Peyer's patch (tissue), 4 donors: ENCODE results near the gene GRAPL. TPM values are rescaled to one million over a fixed set of nuclear protein-coding genes. Genes with fewer than 3 reads are reported as not detected.
A peak's percentile ranks its signal among the peaks of the same experiment; 100 is the strongest.
"Not testable (repeated sequence)": the region's sequence is repeated elsewhere in the genome, so short reads cannot be mapped to it uniquely, and the experiment has no call there.

Experiments
- DNase-seq, 3 donors: peaks; one replicate each; pipeline ENCODE4 v3.0.0-alpha.2; 2017 to 2019
- H3K27ac ChIP-seq, 4 donors: fragments of 200-600 bp; sonication (generic); one replicate each; pipeline ENCODE4 v1.5.1; 2016 to 2019
- H3K27me3 ChIP-seq, 2 donors: fragments of 200-600 bp; sonication (generic); one replicate each; pipeline ENCODE4 v1.5.1; 2019
- H3K36me3 ChIP-seq, 3 donors: fragments of 200-600 bp; sonication (generic); one replicate each; pipeline ENCODE4 v1.5.1; 2016 to 2019
- H3K4me1 ChIP-seq, 4 donors: fragments of 200-600 bp; sonication (generic); one replicate each; pipeline ENCODE4 v1.5.1; 2016 to 2019
- H3K4me3 ChIP-seq, 4 donors: fragments of 200-600 bp; sonication (generic); 1 replicate in 3 of 4; 2 replicates in 1 of 4; pipeline ENCODE4 v1.5.1; 2016 to 2019; ENCODE audit warnings: mild to moderate bottlenecking in 1 of 4
- H3K9me3 ChIP-seq, 4 donors: fragments of 200-600 bp; sonication (generic); one replicate each; pipeline ENCODE4 v1.5.1; 2016 to 2019; ENCODE audit warnings: mild to moderate bottlenecking in 1 of 4
- POLR2A ChIP-seq, 2 donors: fragments of 450-650 bp; IDR thresholded peaks; one replicate each; pipeline ENCODE4 v1.5.1; 2017; ENCODE audit warnings: antibody characterized with exemption in 2 of 2, mild to moderate bottlenecking in 2 of 2, moderate library complexity in 2 of 2
- total RNA-seq, 4 donors: library from RNA; depleted of rRNA; stranded (reverse); fragments of >200 nt; gene quantifications; one replicate each; pipeline ENCODE4 v1.1.0, GENCODE V29; 2016
- TF ChIP-seq, protein P1 (sequence below), 6 experiments: fragments of 450-650 bp in 4 of 6; fragments of 200-600 bp in 2 of 6; sonication (generic) in 1 of 6; IDR thresholded peaks; one replicate each; pipeline ENCODE4 v1.5.1; 2017 to 2019; ENCODE audit warnings: antibody characterized with exemption in 6 of 6, mild to moderate bottlenecking in 3 of 6, moderate library complexity in 1 of 6

GRAPL gene
- total RNA-seq, 4 donors from 2014 or later, result 3.7 to 17.3 (median 9.2) TPM

DNA sequence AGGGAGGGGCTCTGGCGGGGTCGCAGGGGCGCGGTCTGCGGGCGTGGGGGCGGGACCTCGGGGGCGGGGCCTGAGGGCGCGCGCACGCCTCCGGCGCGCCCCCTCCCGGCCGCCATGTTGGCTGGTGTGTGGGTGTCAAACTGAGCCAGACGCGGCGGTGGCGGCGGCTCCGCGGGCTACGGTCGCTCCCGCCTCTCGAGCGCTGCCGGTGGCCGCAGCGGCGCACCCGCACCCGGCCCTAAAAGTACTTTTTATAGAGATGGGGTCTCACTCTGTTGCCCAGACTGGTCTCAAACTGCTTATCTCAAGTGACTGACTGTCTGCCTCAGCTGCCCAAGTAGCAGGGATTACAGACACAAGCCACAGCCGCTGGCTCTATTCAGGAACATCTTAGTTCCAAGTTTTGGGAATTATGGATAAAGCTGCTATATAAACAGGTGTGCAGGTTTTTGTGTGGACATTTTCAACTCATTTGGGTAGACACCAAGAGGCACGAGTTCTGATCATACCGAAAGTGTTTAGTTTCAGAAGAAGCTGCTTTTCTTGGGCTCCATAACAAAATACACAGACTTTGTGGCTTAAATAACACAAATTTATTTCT, 16.2 kb upstream of the GRAPL start:
- H3K27me3 ChIP-seq, H3K36me3 ChIP-seq, H3K4me1 ChIP-seq, H3K9me3 ChIP-seq: not testable (repeated sequence)
- H3K4me3 ChIP-seq, result peak overlapping the region; percentile 33 to 62 (median 43)
- peak overlapping the region; percentile 65 to 90 (median 76) for H3K27ac ChIP-seq
- peak; percentile 67 to 82 (median 80) for DNase-seq
- peak; percentile 63 to 91 for TF ChIP-seq POLR2A (IDR thresholded peaks at IDR 0.05)
- TF ChIP-seq, protein P1, sequence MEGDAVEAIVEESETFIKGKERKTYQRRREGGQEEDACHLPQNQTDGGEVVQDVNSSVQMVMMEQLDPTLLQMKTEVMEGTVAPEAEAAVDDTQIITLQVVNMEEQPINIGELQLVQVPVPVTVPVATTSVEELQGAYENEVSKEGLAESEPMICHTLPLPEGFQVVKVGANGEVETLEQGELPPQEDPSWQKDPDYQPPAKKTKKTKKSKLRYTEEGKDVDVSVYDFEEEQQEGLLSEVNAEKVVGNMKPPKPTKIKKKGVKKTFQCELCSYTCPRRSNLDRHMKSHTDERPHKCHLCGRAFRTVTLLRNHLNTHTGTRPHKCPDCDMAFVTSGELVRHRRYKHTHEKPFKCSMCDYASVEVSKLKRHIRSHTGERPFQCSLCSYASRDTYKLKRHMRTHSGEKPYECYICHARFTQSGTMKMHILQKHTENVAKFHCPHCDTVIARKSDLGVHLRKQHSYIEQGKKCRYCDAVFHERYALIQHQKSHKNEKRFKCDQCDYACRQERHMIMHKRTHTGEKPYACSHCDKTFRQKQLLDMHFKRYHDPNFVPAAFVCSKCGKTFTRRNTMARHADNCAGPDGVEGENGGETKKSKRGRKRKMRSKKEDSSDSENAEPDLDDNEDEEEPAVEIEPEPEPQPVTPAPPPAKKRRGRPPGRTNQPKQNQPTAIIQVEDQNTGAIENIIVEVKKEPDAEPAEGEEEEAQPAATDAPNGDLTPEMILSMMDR (IDR thresholded peaks at IDR 0.05), result peak; percentile 19 to 61 (median 33)

DNA sequence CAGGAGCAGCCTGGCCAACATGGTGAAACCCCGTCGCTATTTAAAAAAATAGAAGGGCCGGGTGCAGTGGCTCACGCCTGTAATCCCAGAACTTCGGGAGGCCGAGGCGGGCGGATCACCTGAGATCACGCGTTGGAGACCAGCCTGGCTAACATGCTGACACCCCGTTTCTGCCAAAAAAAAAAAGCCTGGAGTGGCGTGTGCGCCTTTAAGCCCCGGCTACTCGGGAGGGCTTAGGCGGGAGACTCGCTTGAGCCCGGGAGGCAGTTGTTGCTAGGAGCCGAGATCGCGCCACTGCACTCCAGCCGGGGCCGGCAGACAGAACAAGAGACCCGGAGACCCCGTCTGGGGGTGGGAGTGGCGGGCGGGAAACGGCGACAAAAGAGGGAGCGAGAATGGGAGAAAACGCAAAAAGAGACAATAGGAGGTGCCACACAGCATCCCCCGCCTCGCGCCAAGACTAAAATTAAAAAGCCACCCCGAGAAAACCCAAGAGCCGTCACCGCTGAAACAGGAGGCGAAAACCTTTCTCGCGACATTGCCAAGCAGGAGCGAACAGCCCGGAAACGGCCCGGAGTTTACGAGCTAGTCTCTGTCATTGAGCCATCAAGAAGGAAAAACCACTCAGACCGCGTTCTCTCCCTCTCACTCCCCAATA, 15.5 kb upstream of the GRAPL start:
- Histone ChIP-seq H3K27ac (peak overlapping the region in 3 of 4 donors; percentile 45 to 90 (median 66)), H3K4me3 (peak overlapping the region in 2 of 4 donors; percentile 24 to 62)
- H3K9me3 ChIP-seq, H3K27me3 ChIP-seq, H3K36me3 ChIP-seq, H3K4me1 ChIP-seq: not testable (repeated sequence)
- peak; percentile 13 to 79 (median 67) for DNase-seq
- TF ChIP-seq POLR2A (IDR thresholded peaks at IDR 0.05), result peak; percentile 78 to 98

DNA sequence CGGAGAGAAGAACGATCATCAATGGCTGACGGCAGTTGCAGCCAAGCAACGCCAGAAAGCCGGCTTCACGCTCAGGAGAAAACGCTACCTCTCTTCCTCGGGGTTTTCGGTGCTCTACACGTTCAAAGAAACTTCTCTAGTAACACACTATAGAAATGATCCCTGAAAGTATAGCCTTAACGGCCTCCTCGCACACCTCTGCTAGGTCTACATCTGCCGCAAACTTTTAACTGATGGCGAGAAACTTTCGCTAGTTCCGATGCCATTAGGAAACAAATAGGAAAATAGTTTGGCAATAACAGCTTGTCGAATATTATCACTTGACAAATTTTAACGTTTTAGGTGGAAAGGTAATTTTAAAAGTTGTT, 14.9 kb upstream of the GRAPL start:
- H3K9me3 ChIP-seq, H3K36me3 ChIP-seq, H3K4me1 ChIP-seq, H3K4me3 ChIP-seq, H3K27me3 ChIP-seq, DNase-seq: not testable (repeated sequence)
- peak overlapping the region in 1 of 4 donors; percentile 90 for H3K27ac ChIP-seq

DNA sequence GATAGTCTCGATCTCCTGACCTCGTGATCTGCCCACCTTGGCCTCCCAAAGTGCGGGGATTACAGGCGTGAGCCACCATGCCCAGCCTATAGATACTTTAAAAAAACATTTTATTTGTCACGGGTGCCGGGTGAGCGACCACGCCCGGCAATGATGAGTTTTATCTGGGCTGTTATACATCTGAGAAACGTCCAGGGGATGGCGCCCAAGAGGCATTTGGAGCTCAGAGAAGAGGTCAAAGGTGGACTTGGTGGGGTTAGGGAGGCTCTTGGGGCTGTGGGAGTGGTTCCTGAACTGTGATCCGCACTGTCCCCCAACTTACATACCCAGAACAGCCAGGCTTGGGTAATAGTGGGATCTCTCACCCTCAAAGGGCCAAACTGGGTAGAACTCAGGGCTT, 8.7 kb upstream of the GRAPL start:
- H3K4me3 ChIP-seq, H3K36me3 ChIP-seq, H3K27me3 ChIP-seq, DNase-seq, H3K4me1 ChIP-seq, H3K27ac ChIP-seq, H3K9me3 ChIP-seq: not testable (repeated sequence)

DNA sequence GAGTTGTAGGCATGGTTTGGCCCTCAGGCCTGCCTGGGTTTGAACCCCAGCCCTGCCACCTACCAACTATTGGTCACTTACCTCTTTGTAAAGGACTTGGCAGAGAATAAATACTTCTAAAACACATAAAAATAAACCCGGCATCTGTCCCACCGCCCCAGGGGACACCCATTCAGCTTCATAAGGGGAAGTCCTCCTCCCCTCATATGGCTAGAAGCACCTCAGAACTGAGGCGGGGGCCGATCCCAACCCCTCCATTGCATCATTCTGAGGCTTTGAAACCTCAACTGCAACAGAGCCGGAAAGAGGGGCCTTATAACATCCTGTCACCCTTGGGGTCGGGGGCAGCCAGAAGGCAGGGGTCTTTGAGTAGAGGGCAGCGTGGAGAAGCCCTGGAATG, 2.1 kb upstream of the GRAPL start:
- not testable (repeated sequence) for H3K4me3 ChIP-seq

DNA sequence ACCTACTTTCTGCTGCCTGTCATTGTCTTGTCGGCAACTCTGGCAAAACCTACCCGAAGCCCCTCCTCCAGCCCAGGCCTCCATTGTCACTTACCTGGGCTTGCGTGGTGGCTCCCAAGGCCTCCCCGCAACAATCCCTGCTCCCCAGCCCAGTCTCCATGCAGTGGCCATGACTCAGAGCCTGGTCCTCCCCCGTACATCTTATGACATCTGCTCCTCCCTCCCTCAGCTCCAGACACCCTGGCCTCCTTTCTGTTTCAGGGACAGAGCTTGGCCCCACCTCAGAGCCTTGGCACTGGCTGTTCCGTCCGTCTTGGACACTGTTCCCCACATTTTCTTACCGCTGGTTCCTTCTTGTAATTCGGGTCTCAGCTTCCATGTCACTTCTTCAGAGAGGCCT, 2.1 kb downstream of the GRAPL start:
- H3K9me3 ChIP-seq, H3K4me1 ChIP-seq, H3K4me3 ChIP-seq, DNase-seq, H3K36me3 ChIP-seq, H3K27ac ChIP-seq, H3K27me3 ChIP-seq: not testable (repeated sequence)

More for the DNA sequence above, 2.1 kb upstream of the GRAPL start:
- H3K36me3 ChIP-seq, H3K27me3 ChIP-seq, H3K27ac ChIP-seq, DNase-seq, H3K4me1 ChIP-seq, H3K9me3 ChIP-seq: not testable (repeated sequence)

DNA sequence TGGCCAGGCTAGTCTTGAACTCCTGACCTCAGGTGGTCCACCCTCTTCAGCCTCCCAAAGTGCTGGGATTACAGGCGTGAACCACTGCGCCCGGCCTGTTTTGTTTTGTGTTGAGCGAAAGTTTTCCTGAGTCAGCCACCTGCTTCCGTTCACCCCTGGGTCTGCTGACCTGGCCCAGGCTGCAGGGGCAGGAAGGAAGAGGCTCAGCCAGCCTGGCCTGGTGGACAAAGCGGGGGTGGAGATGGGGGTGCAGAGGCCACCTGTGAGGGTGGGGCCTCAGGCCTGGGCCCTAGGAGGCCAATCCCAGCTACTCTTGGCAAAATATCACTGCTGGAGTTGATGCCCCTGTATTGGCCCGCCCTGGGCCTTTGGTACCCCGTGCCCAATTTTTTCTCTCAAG, 3.7 kb downstream of the GRAPL start:
- not testable (repeated sequence) for H3K36me3 ChIP-seq, H3K27me3 ChIP-seq, H3K27ac ChIP-seq, DNase-seq, H3K4me3 ChIP-seq, H3K4me1 ChIP-seq, H3K9me3 ChIP-seq

DNA sequence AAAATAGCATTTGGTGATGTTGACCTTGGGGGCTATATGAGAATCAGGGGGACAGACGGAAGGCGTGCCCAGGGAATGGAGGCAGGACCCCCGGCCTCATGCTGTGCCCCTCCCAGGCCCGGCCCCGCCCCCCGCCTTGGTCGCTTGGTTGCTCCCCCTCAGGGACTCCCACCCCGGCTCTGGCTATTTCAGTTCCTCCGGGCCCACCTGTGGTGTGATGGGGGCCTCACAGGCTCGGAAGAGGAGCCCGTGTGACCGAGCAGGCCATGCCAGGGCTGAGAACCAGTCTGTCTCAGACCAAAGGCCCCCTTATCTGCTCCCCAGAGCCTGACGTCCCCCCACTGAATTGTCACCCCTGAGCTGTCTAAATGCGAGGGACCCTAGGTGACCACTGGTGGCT, 4.4 kb downstream of the GRAPL start:
- H3K27me3 ChIP-seq, H3K4me3 ChIP-seq, H3K36me3 ChIP-seq, H3K9me3 ChIP-seq, H3K27ac ChIP-seq, H3K4me1 ChIP-seq, DNase-seq: not testable (repeated sequence)

DNA sequence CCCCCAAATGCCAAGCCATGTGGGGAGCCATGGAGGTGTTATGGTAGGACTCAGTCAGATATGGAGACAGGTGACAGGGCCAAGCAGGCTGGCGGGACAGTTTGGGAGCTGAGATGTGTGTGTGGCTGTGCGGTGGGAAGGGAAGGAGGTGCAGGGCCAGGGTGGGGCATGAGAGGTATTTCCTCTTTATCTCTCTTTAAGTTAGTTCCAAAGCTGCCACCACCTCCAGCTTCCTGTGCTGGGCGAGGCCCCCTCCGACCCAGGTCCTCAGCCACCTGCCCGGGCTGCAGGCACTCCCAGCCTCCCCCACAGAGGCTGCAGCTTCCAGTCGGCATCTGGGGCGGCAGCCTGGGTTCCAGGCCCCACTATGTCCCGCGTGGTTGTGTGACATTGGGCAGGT, 6.4 kb downstream of the GRAPL start:
- not testable (repeated sequence) for DNase-seq, H3K27ac ChIP-seq, H3K36me3 ChIP-seq, H3K4me3 ChIP-seq, H3K27me3 ChIP-seq, H3K4me1 ChIP-seq, H3K9me3 ChIP-seq

DNA sequence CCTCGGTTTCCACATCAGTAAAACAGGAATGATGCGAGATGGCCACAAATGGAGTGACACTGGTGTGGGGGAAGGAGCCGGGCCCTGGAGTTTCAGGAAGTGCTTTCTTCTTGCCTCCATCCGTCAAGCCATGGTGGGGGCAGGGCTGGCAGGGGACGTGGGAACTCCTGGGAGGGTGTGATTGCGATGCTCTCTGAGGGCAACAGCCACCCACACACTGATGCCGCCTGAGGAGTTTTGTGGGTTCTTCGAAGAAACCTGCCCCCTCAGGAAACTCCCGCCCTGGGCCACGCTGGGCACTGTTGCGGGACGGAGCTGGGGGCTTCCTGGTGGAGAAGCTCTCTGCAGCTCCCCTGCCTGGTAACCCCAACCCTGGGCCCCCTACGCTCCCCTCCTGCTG, 8.0 kb downstream of the GRAPL start:
- not testable (repeated sequence) for H3K27ac ChIP-seq, H3K27me3 ChIP-seq, H3K9me3 ChIP-seq, H3K4me3 ChIP-seq, DNase-seq, H3K36me3 ChIP-seq, H3K4me1 ChIP-seq

DNA sequence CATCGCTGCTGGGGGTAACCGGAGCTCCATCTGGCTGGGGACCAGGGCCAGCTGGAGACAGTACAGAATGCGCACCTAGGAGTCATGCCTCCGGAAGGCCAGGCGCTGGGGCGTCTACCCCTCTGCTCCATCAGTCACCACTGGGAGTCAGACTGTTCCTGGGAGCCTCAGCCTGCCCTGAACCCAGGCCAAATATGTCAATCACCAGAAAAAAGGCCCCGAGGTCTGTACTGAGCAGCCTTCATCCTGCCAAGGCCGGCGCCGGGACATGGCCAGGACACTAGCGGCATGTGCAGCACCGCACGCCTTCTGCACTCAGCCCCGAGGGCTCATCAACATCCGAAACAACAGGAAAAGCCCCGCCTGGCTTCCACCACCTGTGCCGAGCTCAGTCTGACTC, 8.7 kb downstream of the GRAPL start:
- H3K4me3 ChIP-seq, H3K27me3 ChIP-seq, H3K4me1 ChIP-seq, H3K27ac ChIP-seq, H3K9me3 ChIP-seq, DNase-seq, H3K36me3 ChIP-seq: not testable (repeated sequence)

DNA sequence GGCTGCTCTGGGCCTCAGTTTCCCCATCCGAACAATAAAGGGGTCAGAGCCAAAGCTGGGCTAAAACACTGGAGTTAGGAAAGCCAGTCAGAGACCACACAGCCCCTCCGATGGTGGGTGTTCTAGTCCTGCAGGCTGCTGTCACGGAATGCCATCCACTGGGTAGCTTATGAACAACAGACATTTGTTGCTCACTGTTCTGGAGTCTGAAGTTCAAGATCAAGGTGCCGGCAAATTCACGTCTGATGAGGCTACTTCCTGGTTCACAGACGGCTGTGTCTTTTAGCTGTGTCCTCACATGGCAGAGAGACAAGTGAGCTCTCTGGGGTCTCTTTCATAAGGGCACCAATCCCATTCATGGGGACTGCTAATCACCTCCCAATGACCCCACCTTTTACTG, 9.2 kb downstream of the GRAPL start:
- not testable (repeated sequence) for H3K36me3 ChIP-seq, H3K4me3 ChIP-seq, H3K27ac ChIP-seq, H3K4me1 ChIP-seq, H3K27me3 ChIP-seq, DNase-seq, H3K9me3 ChIP-seq

DNA sequence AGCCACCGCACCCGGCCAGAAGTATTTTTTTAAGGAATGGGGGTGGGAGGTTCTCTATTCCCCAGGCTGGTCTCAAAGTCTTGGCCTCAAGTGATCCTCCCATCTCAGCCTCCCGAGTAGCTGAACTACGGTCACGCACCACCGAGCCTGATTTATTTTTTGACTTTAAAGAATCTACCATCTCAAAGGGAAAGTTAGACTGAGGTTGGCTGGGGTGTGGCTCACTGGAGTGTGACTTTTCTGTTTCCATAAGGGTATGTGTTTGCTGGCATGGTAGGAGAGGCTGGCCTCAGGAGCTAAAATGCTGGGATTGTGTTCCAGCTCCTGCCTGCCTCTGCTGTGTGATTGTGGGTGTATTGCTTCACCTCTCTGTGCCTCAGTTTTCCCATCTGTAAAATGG, 10.6 kb downstream of the GRAPL start:
- H3K27me3 ChIP-seq, DNase-seq, H3K27ac ChIP-seq, H3K4me3 ChIP-seq, H3K4me1 ChIP-seq, H3K36me3 ChIP-seq, H3K9me3 ChIP-seq: not testable (repeated sequence)

DNA sequence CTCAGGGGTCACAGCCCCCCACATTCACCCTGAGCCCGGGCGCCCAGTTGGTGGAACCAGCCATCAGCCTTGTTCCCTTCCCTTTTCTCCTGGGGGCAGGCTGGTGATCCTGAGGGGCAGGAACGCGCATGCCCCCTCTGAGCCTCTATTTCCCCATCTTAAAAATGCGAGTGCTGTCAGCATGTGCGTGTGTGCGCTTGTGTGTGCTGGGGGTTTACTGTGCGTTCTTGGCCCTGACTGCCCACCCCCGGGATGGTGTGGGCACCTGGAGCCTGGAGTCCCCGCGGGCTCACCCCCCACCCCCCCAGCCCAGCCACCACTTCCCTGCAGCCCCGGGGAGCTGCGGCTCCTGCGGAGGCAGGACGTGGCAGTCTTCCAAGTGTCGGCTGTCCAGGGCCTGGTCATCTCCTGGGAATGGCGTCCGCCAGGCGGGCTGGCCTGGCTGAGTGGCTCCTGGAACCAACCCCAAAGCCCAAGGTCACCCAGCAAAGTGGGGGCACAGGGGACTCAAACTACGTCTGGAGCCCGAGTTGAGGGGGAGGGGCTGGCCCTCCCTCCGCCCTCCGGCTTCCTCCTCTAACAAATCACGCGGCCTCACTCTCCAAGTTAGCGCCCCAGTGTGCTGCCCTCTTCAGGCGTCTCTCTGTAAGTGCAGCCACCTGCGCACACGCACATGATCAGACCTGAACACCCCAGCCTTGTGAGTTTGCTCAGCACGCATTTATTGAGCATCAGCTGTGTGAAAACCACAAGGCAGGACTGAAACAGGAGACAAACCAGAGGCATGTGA, 14.2 kb downstream of the GRAPL start:
- not testable (repeated sequence) for DNase-seq, H3K9me3 ChIP-seq, H3K27me3 ChIP-seq, H3K27ac ChIP-seq, H3K4me1 ChIP-seq, H3K36me3 ChIP-seq
- peak overlapping the region in 1 of 4 donors; percentile 33 for H3K4me3 ChIP-seq
